Choroid plexus epithelial cell (primary cell): ENCODE measurements around the gene MST1.

Source experiments
- DNase-seq: peaks from one replicate; pipeline ENCODE4 v3.0.0-alpha.2; 2010; ENCODE audit warnings: low read depth
- H3K4me3 ChIP-seq: 2 replicates; pipeline ENCODE4 v1.5.1; 2011; ENCODE audit warnings: low read depth, mild to moderate bottlenecking, control low read depth, low read length, moderate library complexity
- TF ChIP-seq, protein P1 (sequence below): conservative IDR thresholded peaks from 2 replicates; pipeline ENCODE4 v1.5.1; 2011; ENCODE audit warnings: low read depth, mild to moderate bottlenecking, control low read depth, inconsistent platforms, low read length, moderate library complexity

The MST1 gene

GRCh38 chr3:49717959-49718857 is 28.9 kb upstream of the MST1 start:
- H3K4me3 ChIP-seq, result no peak overlapping the region
- TF ChIP-seq, protein P1, sequence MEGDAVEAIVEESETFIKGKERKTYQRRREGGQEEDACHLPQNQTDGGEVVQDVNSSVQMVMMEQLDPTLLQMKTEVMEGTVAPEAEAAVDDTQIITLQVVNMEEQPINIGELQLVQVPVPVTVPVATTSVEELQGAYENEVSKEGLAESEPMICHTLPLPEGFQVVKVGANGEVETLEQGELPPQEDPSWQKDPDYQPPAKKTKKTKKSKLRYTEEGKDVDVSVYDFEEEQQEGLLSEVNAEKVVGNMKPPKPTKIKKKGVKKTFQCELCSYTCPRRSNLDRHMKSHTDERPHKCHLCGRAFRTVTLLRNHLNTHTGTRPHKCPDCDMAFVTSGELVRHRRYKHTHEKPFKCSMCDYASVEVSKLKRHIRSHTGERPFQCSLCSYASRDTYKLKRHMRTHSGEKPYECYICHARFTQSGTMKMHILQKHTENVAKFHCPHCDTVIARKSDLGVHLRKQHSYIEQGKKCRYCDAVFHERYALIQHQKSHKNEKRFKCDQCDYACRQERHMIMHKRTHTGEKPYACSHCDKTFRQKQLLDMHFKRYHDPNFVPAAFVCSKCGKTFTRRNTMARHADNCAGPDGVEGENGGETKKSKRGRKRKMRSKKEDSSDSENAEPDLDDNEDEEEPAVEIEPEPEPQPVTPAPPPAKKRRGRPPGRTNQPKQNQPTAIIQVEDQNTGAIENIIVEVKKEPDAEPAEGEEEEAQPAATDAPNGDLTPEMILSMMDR, result no peak
- DNase-seq, result no peak

DNA sequence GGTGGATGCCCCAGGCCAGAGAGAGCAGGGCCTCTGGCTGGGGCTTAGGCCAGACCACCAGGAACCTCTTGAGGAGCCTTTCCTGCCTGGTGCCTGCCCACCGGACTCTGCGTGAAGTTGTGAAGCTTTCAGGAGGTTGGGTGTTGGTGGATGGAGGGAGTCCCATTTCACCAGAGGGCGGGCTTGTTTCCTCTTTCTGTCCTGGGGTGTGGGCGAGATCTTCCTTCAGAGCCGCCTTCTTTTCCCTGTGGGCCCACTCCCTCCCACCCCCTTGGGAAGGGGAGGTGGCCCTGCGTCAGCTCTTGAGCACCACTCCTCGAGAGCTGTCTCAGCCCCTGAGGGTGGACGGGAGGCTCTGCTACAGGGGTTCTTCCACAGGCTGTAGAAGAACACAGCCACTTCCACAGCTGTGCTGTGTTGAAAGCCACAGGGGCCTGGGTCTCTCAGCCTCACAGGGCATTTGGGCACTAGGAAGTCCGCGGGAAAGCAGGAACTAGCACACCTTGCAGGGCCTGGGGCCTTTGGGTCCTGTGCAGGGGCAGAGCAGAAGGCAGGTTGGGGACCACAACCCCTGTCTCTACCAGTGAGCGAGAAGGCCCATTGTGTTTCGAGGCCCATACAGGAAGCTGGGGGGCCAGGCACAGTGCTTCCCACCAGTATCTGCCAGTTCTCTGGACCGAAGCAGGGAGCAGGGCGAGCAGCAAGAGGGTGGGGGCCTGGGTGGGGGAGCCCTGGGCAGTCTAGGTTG is 28.1 kb upstream of the MST1 start:
- no peak overlapping the region for H3K4me3 ChIP-seq
- no peak for DNase-seq
- TF ChIP-seq, protein P1, result no peak

GRCh38 chr3:49716691-49717210 is 27.5 kb upstream of the MST1 start:
- H3K4me3 ChIP-seq, result no peak overlapping the region
- TF ChIP-seq, protein P1, result no peak
- DNase-seq, result no peak

DNA sequence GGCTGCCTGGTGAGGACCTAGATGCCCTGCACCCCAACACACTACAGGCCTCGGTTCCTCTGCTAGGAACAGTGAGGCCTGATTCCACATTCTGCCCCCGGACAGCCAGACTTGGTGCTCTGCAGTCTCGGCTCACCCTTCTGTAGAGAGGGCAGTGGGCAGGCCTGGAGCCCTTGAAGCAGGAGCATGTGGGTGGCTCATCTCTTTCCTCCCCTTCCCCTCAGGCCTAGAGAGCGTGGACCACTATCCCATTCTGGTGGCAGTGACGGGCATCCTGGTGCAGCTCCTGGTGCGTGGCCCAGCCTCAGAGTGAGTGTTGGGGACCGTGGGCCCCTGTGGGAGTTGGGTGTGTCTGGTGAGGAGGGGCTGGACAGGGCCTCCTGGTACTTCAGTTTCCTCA is 26.9 kb upstream of the MST1 start:
- no peak for DNase-seq
- H3K4me3 ChIP-seq, result no peak overlapping the region
- TF ChIP-seq, protein P1, result no peak

DNA sequence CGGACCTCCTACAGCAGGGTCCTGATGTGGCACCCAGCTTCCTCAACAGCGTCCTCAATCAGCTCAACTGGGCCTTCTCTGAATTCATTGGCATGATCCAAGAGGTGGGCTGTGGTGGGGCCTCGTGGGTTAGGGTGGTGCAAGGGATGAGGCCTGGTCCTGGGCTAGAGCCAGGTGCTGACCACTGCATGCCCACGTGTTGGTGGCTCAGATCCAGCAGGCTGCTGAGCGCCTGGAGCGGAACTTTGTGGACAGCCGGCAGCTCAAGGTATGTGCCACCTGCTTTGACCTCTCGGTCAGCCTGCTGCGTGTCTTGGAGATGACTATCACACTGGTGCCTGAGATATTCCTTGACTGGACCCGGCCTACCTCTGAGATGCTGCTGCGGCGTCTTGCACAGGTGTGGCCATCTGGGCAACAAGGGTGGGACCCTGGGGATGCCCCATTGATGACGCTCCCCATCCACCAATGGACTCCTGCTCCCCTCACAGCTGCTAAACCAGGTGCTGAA is 26.4 kb upstream of the MST1 start:
- TF ChIP-seq, protein P1, result no peak
- DNase-seq, result no peak
- no peak overlapping the region for H3K4me3 ChIP-seq

DNA sequence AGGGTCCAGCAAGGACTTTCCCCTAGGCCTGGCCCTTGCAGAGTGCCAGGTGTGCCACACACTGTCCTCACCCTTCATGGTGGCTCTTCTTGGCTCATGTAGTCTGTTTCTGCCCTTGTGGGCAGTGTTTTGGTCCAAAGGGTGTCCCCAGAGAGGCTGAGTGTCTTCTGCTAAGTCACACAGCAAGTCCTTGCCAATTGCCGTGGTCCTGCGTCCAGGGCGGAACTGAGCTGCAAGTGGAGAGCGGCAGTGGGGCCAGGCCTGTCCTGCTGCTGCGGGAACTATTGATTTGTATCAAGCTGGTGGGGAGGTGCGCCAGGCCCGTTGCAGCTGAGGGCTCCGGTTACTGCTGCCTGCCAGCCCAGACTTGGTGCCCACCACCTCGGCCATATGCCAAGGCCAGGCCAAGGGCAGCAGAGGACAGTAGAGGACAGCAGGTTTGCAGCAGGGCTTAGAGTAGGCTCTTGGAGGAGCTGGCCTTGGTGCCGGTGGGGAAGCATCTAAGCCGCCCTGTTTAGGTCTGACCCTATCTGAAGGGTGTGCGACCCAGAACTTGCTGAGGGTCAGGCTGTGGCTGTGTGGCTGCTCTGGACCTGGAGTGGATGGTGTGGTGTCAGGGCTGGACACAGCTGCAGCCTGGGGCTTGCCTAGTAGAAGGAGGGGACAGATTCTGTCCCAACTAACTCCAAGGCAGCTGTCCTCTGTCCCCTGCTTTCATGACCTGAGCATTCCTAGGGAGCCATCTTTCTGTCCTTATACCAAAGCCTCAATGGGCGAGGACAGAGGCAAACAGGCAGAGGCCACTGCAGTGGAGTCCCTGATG is 25.7 kb upstream of the MST1 start:
- H3K4me3 ChIP-seq, result no peak overlapping the region
- TF ChIP-seq, protein P1, result no peak
- no peak for DNase-seq
